Measurements from ENCODE around the gene PIP5K1A. TPM values are rescaled to one million over a fixed set of nuclear protein-coding genes. Genes with fewer than 3 reads are reported as not detected.

PIP5K1A gene
- total and polyA plus RNA-seq, 4 donors, result 4.0 to 32.0 (median 13.6) TPM

DNA sequence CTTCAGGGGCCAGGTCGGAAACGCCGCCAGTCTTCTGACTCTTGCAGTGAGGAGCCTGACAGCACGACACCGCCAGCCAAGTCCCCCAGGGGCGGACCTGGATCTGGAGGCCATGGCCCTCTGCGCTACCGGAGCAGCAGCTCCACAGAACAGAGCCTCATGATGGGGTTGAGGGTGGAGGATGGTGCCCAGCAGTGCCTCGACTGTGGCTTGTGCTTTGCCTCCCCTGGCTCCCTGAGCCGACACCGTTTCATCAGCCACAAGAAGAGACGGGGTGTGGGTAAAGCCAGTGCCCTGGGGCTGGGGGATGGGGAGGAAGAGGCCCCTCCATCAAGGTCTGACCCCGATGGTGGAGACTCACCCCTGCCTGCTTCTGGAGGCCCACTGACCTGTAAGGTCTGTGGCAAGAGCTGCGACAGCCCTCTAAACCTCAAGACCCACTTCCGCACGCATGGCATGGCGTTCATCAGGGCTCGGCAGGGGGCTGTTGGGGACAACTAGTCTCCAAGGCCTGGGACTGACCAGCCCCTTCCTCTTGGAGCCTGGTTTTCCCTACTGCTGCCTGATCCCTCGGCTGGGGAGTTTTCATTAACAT is 92.5 kb downstream of the PIP5K1A start:
- no peaks in the 10 kb centered on the region for H3K9me3 ChIP-seq (ENCODE audit: control insufficient read depth in 4 of 4, low read length in 3 of 4)
- no peak overlapping the region for H3K9ac ChIP-seq (ENCODE audit: low read depth in 1 of 2, low read length in 2 of 2)
- H3K36me3 ChIP-seq (ENCODE audit: control insufficient read depth in 4 of 4, insufficient read depth in 3 of 4, low read depth in 1 of 4, low read length in 3 of 4), result peaks cover 31 to 92% (median 54%) of the 10 kb centered on the region in 4 donors
- H3K27me3 ChIP-seq (ENCODE audit: control insufficient read depth in 4 of 4, insufficient read depth in 4 of 4, low read length in 3 of 4), result no peaks in the 10 kb centered on the region
- H3K4me3 ChIP-seq (ENCODE audit: low read depth in 1 of 3, low read length in 3 of 3), result no peak overlapping the region
- no peaks in the 10 kb centered on the region for H3K4me1 ChIP-seq (ENCODE audit: control insufficient read depth in 4 of 4, insufficient read depth in 4 of 4, low read length in 3 of 4)
- DNase-seq (ENCODE audit: low spot score), result no peak
- 89% methylated on average over 19 of the region's 19 CpGs for WGBS
- TF ChIP-seq HNF4A (conservative IDR thresholded peaks at IDR 0.05), result no peak
- TF ChIP-seq, protein P1, sequence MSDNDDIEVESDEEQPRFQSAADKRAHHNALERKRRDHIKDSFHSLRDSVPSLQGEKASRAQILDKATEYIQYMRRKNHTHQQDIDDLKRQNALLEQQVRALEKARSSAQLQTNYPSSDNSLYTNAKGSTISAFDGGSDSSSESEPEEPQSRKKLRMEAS (IDR thresholded peaks at IDR 0.05), result no peak
- TF ChIP-seq CTCF (IDR thresholded peaks at IDR 0.05; ENCODE audit: low read depth, low read length, missing input control), result no peak
- no peak for TF ChIP-seq JUND (IDR thresholded peaks at IDR 0.05)
- no peak for TF ChIP-seq TAF1 (conservative IDR thresholded peaks at IDR 0.05)
- no peak for TF ChIP-seq ZBTB33 (IDR thresholded peaks at IDR 0.05)
- no peak for TF ChIP-seq GABPA (IDR thresholded peaks at IDR 0.05 in 1 of 2, conservative IDR thresholded peaks at IDR 0.05 in 1 of 2)
- no peak for TF ChIP-seq RAD21 (IDR thresholded peaks at IDR 0.05)
- H3K27ac ChIP-seq (ENCODE audit: low read depth in 1 of 2, low read length in 2 of 2), result no peak overlapping the region

- no peaks in the 10 kb centered on the region for H3K27me3 ChIP-seq (ENCODE audit: control insufficient read depth in 4 of 4, insufficient read depth in 4 of 4, low read length in 3 of 4)
- H3K27ac ChIP-seq (ENCODE audit: low read depth in 1 of 2, low read length in 2 of 2), result no peak overlapping the region
- no peak for DNase-seq (ENCODE audit: low spot score)
- no peaks in the 10 kb centered on the region for H3K4me1 ChIP-seq (ENCODE audit: control insufficient read depth in 4 of 4, insufficient read depth in 4 of 4, low read length in 3 of 4)
- H3K9me3 ChIP-seq (ENCODE audit: control insufficient read depth in 4 of 4, low read length in 3 of 4), result no peaks in the 10 kb centered on the region
- H3K36me3 ChIP-seq (ENCODE audit: control insufficient read depth in 4 of 4, insufficient read depth in 3 of 4, low read depth in 1 of 4, low read length in 3 of 4), result peaks cover 26 to 87% (median 47%) of the 10 kb centered on the region in 4 donors
- H3K4me3 ChIP-seq (ENCODE audit: low read depth in 1 of 3, low read length in 3 of 3), result no peak overlapping the region
- 90% methylated on average over 13 of the region's 13 CpGs for WGBS
- H3K9ac ChIP-seq (ENCODE audit: low read depth in 1 of 2, low read length in 2 of 2), result no peak overlapping the region
- no peak for TF ChIP-seq ATF3 (IDR thresholded peaks at IDR 0.05)
- TF ChIP-seq RAD21 (IDR thresholded peaks at IDR 0.05), result no peak
- TF ChIP-seq NR2F2 (IDR thresholded peaks at IDR 0.05), result no peak
- no peak for TF ChIP-seq TAF1 (conservative IDR thresholded peaks at IDR 0.05)
- no peak for TF ChIP-seq RXRA (IDR thresholded peaks at IDR 0.05)
- no peak for TF ChIP-seq FOXA2 (IDR thresholded peaks at IDR 0.05)
- TF ChIP-seq ZBTB33 (IDR thresholded peaks at IDR 0.05), result no peak
- no peak for TF ChIP-seq FOXA1 (IDR thresholded peaks at IDR 0.05)
- TF ChIP-seq SP1 (IDR thresholded peaks at IDR 0.05), result no peak
- TF ChIP-seq, protein P1 (IDR thresholded peaks at IDR 0.05), result no peak
- TF ChIP-seq JUND (IDR thresholded peaks at IDR 0.05), result no peak
- no peak for TF ChIP-seq HNF4G (IDR thresholded peaks at IDR 0.05)
- no peak for TF ChIP-seq EGR1 (IDR thresholded peaks at IDR 0.05; ENCODE audit: low read depth in 2 of 2)
- TF ChIP-seq HNF4A (conservative IDR thresholded peaks at IDR 0.05), result no peak
- TF ChIP-seq, protein P2, sequence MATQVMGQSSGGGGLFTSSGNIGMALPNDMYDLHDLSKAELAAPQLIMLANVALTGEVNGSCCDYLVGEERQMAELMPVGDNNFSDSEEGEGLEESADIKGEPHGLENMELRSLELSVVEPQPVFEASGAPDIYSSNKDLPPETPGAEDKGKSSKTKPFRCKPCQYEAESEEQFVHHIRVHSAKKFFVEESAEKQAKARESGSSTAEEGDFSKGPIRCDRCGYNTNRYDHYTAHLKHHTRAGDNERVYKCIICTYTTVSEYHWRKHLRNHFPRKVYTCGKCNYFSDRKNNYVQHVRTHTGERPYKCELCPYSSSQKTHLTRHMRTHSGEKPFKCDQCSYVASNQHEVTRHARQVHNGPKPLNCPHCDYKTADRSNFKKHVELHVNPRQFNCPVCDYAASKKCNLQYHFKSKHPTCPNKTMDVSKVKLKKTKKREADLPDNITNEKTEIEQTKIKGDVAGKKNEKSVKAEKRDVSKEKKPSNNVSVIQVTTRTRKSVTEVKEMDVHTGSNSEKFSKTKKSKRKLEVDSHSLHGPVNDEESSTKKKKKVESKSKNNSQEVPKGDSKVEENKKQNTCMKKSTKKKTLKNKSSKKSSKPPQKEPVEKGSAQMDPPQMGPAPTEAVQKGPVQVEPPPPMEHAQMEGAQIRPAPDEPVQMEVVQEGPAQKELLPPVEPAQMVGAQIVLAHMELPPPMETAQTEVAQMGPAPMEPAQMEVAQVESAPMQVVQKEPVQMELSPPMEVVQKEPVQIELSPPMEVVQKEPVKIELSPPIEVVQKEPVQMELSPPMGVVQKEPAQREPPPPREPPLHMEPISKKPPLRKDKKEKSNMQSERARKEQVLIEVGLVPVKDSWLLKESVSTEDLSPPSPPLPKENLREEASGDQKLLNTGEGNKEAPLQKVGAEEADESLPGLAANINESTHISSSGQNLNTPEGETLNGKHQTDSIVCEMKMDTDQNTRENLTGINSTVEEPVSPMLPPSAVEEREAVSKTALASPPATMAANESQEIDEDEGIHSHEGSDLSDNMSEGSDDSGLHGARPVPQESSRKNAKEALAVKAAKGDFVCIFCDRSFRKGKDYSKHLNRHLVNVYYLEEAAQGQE (IDR thresholded peaks at IDR 0.05), result no peak
- no peak for TF ChIP-seq GABPA (IDR thresholded peaks at IDR 0.05 in 1 of 2, conservative IDR thresholded peaks at IDR 0.05 in 1 of 2)
- no peak for TF ChIP-seq YY1 (IDR thresholded peaks at IDR 0.05)
These were observed 94.1 kb downstream of the PIP5K1A start for GRCh38 chr1:151292207-151293030.

All from liver (tissue), 9 donors.